AG08396 (cell line): ENCODE results near the gene KRTAP5-9.
"Not testable (repeated sequence)": the region's sequence is repeated elsewhere in the genome, so short reads cannot be mapped to it uniquely, and the experiment has no call there.

Experiments used
- DNase-seq: peaks from one replicate; pipeline ENCODE4 v3.0.0; 2012; ENCODE audit warnings: low spot score, mixed read lengths

KRTAP5-9 gene

DNA sequence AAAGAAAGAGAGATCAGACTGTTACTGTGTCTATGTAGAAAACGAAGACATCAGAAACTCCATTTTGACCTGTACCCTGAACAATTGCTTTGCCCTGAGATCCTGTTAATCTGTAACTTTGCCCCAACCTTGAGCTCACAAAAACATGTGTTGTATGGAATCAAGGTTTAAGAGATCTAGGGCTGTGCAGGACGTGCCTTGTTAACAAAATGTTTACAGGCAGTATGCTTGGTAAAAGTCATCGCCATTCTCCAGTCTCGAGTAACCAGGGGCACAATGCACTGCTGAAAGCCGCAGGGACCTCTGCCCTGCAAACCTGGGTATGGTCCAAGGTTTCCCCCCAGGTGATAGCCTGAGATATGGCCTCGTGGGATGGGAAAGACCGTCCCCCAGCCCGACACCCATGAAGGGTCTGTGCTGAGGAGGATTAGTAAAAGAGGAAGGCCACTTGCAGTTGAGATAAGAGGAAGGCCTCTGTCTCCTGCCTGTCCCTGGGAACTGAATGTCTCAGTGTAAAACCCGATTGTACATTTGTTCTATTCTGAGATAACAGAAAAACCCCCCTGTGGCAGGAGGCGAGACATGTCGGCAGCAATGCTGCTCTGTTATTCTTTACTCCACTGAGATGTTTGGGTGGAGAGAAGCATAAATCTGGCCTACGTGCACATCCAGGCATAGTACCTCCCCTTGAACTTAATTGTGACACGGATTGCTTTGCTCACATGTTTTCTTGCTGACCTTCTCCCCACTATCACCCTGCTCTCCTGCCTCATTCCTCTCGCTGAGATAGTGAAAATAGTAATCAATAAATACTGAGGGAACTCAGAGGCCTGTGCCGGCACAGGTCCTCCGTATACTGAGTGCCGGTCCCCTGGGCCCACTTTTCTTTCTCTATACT is 13.3 kb upstream of the KRTAP5-9 start:
- DNase-seq = not testable (repeated sequence)

DNA sequence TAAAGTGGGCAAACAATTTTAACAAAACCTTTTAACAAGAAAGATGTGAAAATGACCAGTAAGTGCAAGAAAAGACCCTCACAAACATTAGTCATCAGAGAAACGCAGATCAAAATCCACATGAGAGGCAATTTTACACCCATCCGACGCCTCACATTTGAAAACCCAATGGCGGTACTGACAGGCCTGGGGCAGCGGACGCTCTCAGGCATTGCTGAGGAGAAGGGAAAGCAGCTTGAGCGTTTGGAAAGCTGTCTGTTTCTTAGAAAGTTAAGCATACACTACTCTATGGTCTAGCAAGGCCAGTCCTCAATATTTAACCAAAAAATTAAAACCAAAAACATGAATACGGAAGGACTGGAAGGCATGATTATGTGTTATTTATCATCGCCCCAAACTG is 12.4 kb upstream of the KRTAP5-9 start:
- DNase-seq = no peak

DNA sequence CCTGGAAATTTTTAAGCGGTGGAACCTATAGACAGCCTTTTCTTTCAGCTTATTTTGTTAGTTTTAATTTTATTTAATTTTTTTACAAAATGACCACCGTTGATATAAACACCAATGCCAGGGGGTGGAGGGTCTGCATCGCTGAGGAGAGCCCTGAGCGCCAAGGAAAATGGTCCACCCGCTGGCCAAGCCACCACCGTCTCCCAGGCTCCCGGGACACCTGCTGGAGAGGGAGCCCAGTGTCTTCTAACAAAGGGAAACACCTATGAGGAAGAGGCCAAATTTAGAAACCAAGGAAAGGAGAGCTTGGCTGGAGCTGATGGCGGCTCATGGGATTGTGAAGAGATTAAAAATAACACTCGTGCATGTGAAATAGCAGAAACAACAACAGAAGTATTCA is 10.7 kb upstream of the KRTAP5-9 start:
- no peak for DNase-seq

- not testable (repeated sequence) for DNase-seq
Observed at GRCh38 chr11:71537977-71538665, 10.1 kb upstream of the KRTAP5-9 start, which contains the start of gene KRTAP5-8. Gene KRTAP5-8 (plus strand): TSS chr11:71538025. CDS start chr11:71538056, 31 bp downstream.

- no peak for DNase-seq
Observed at GRCh38 chr11:71538666-71538990, 9.6 kb upstream of the KRTAP5-9 start.

DNA sequence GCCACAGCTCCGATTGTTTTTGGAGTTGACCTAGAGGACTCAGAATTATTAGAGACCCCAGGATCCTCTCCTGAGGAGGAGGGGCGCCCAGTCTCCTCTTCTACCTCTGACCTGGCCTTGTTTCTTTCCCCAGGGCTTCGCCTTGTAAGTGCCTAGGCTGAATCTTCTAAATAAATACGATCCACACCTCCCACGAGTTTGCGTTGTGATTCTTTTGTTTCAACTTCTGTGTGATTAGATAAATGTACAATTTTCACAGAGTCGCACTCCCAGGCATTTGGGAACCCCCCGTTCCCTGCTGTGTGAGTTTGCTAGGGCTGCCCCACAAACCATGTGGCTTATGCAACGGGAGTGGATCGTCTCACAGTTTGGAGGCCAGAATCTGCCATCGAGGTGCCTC is 9.2 kb upstream of the KRTAP5-9 start:
- no peak for DNase-seq

DNA sequence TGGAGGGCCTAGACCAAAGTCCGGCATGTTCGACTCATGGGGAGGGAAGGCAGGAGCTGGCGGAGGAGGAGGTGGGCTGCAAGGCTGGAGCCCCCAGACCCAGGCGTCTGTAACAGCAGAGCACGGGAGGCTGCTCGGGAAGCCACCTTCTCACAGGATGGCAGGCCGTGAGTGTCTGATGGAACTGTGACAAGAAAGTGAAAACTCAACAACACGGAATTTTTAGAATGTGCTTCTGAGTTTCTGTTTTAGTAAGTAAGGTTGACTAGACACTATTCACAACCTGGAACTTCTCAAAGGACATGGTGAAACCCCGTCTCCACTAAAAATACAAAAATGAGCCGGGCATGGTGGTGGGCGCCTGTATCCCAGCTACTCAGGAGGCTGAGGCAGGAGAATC is 8.2 kb upstream of the KRTAP5-9 start:
- not testable (repeated sequence) for DNase-seq

GRCh38 chr11:71540521-71541304 is 7.5 kb upstream of the KRTAP5-9 start:
- not testable (repeated sequence) for DNase-seq

GRCh38 chr11:71542382-71542781 is 5.8 kb upstream of the KRTAP5-9 start:
- no peak for DNase-seq

DNA sequence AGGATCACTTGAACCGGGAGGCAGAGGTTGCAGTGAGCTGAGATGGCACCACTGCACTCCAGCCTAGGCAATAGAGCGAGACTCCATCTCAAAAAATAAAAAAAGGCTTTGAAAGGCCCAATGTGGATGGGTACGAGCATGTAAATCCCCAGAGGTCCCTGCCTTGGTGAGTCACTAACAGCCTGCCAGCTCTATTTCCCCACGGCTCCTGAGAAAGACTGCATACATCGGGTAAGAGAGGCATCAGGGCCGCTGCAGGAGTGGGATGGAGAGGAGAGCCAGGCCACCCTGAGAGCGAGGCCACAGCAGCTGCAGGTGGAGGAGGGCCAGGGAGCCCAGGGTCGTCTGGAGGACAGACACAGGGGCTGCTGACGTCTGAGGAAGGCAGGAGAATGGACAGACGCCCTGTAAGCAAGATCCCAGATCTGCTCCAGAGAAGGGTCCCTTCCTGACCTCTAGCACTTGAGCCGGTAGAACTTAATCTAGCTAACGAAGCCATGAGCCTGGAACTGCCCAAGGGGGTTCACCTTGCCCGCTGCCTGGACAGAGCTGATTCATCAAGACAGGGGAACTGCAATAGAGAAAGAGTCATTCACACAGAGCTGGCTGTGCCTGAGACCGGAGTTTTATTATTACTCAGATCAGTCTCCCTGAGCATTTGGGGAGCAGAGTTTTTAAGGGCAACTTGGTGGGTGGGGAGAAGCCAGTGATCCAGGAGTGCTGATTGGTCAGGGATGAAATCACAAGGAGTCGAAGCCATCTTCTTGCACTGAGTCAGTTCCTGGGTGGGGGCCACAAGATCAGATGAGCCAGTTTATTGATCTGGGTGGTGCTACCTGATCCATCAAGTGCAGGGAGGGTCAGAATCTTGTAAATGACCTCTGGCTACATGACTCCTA is 5.1 kb upstream of the KRTAP5-9 start:
- no peak for DNase-seq

- no peak for DNase-seq
Observed at GRCh38 chr11:71543866-71544265, 4.4 kb upstream of the KRTAP5-9 start.

DNA sequence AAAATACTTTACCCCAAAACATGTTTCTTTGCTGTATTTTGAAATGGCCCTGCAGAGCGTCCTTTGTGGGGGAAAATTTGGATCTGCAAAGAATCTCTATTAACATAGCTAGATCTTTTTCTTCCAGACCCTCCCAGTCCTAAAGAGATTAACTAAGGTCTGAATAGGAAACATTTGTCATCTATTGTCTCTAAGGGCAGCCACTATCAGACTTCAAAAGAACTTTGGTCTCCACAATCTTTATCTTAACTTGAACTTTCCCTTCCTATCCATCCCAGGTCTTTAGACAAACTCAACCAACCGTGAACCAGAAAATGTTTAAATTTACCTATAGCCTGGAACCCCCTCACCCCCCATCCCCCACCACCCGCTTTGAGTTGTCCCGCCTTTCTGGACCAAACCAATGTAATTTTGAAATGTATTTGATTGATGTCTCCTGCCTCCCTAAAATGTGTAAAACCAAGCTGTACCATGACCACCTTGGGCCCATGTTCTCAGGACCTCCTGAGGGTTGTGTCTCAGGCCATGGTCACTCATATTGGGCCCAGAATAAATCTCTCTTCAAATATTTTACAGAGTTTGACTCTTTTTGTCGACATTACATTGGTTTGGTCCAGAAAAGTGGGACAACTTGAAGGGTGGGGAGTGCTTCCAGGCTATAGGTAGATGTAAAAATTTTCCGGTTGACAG is 3.5 kb upstream of the KRTAP5-9 start:
- no peak for DNase-seq

DNA sequence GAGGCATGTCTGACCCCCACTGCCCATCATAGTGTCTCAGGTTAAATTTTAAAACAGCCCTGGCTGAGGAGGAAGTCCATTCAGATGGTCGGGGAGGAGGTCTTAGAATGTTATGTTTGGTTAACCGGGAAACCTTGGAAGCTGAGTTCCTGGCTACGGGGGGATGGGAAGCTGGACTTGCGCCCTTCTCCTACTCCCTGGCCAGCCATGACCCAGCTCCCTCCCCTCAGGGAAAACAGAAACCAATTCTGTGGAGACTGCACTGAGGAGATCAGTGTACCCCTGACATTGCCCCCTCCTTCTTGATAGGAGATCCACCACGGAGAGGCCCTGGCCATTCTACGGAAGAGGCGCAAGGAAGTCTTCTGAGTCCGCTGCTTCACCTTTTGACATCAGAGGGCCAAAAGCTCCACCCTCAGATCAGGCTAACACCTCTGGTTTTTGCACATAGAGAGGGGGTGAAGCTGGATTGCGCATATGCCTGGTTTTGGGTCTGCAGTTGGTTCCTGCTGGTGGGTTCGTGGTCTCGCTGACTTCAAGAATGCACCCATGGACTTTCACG is 2.7 kb upstream of the KRTAP5-9 start:
- DNase-seq = no peak

DNA sequence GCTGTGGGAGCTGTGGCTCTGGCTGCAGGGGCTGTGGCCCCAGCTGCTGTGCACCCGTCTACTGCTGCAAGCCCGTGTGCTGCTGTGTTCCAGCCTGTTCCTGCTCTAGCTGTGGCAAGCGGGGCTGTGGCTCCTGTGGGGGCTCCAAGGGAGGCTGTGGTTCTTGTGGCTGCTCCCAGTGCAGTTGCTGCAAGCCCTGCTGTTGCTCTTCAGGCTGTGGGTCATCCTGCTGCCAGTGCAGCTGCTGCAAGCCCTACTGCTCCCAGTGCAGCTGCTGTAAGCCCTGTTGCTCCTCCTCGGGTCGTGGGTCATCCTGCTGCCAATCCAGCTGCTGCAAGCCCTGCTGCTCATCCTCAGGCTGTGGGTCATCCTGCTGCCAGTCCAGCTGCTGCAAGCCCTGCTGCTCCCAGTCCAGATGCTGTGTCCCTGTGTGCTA is 514 bp downstream of the KRTAP5-9 start:
- DNase-seq = no peak

- DNase-seq = no peak
Observed at GRCh38 chr11:71551711-71552110, 3.5 kb downstream of the KRTAP5-9 start.

- no peak for DNase-seq
Observed at GRCh38 chr11:71554996-71555395, 6.8 kb downstream of the KRTAP5-9 start.

DNA sequence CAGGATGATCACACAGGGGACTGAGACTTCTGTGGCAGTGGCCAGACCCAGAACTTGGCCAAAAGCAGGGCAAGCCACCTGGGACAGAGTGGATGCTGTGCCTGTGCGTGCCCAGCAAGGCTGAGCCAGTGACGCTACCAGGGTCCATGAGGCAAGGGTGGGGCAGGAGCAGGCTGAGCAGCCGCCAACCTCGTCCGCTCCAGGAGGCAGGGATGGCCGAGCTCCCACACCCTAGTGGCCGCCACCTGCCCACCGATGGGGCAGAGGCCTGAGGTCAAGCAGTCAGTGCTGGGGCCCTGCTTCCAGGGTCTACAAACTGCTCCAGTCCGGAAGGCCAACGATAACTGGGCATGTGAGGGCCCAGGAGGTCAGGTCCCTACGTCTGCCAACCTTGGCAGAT is 7.3 kb downstream of the KRTAP5-9 start:
- no peak for DNase-seq

DNA sequence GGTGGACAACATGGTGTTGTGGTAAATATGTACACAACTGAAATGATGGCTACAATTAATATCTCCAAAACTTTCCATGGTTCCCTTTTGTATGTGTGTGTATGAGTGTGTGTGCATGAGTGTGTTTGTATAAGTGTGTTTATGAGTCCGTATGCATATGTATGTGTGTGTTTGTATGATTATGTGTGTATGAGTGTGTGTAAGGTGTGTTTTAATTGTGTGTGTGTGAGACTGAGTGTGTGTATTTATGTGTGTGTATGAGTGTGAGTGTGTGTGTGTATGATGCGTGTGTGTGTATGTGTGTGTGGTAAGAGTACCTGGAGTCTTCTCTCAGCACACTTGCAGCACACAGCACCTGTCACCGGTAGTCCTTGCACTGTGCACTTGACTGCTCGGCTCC is 7.8 kb downstream of the KRTAP5-9 start:
- DNase-seq = no peak

- no peak for DNase-seq
Observed at GRCh38 chr11:71557257-71557656, 9.0 kb downstream of the KRTAP5-9 start.

DNA sequence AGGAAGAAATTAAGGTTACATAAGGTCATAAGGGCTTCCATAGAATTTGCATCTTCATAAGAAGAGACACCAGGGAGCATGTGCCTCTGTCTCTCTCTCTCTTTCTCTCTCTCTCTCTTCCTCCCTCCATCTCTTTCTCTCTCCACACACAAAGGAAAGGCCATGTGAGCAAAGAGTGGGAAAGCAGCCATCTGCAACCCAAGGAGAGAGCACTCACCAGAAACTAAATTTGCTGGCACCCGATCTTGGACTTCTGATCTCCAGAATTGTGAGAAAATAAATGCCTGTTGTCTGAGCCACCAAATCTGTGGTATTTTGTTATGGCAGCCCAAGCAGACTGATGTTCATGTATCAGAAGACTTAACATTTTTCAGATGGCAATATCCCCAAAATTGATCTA is 10.8 kb downstream of the KRTAP5-9 start:
- no peak for DNase-seq

DNA sequence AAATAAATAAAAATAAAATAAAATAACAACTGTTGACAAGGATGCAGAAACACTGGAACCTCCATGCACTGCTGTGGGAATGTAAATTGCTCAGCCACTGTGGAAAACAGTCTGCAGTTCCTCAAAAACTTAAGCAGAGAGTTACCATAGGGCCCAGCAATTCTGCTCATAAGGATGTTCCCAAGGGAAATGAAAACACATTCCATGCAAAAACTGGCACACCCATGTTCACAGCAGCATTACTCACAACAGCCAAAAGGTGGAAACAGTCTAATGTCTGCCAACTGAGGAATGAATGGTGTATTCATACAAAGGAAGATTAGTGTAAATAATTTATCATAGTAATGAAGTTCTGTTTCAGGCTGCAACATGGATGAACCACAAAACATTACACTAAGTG is 13.9 kb downstream of the KRTAP5-9 start:
- DNase-seq = no peak
